ENCODE measurements around the gene APBA2.
A peak's percentile ranks its signal among the peaks of the same experiment; 100 is the strongest.

APBA2 gene

DNA sequence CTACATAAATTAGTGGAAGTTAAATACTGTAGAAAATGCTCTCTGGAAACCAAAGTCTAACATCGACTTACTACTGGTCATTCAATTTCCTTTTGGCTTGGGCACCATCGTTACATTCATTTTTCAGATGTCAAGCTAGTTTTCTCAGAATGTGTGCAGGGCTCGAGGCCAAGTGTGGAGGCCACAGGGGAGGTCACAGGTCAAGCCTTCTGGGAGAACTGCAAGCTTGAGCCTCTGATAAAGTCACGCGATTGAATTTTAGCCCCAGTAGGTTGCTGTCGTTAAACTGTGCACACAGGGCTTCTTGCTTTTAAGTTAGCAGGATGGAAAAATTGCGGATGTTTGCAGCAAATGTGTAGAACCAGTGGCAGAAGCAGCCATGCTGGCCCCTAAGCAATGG lies 182.2 kb downstream of the APBA2 start:
- DNase-seq, result no peak

DNA sequence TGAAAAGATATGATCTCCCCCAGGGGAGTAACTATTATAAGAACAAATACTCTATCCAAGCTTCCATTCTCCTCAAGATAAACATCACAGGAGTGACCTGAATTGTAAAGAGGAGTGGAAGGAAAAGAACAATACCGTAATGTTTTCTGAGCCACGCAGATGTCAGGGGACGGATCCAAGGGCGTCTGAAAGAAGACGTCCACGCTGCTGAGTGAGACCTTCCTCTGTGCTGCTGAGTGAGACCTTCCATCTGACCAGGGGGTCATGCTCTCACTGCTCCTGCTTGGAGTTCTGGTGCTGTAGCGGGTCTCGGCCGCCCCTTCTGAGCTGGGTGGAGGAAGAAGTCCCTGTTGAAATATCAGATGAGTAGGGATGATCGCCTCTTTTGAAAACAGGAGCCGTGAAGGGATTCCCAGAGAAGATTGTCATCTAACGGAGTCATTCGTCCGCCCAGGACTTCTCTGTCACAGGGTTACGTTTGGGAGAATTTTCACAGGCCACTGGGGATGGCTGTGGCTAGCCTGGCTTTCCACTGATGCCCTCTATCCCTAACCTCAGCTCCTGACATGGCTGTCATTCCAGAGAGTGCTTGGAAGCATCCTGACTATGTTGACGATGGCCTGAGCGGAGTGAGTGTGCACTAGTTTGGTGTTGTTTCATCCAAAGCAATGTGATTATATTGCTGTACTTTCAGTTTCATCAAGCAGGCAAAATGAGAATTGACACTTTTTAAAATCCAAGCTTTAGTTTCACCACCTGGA lies 184.9 kb downstream of the APBA2 start:
- no peak for DNase-seq

DNA sequence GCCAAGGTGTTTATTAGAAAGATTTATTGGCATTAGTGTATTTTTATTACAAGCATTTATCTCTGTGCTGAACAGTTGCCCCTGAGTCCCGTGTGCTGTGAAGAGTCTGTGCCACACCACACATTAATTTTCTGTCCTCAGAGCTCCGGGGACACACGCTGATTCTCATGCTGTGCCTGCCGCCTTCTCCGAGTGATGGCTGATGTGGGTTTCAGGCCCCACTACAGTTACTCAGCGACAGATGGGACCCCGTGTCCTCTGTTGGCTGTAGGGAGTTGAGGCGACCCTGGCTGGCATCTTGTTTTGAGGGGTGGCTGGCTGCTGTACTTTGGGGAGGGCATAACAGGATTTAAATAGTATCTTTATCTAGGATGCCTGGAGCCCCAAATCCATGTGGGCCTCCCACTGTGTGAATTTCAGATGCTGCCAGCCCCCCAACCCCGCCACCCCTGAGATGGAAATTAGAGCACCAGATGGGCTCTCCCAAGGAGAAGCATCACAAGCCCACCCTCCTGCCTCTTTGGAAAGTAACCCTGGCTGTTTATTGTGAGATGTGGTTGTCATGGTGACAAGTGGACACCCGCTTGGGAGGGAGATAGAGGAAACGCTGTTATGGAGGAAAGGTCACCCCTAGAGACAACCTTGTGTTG lies 185.6 kb downstream of the APBA2 start:
- DNase-seq, result no peak

DNA sequence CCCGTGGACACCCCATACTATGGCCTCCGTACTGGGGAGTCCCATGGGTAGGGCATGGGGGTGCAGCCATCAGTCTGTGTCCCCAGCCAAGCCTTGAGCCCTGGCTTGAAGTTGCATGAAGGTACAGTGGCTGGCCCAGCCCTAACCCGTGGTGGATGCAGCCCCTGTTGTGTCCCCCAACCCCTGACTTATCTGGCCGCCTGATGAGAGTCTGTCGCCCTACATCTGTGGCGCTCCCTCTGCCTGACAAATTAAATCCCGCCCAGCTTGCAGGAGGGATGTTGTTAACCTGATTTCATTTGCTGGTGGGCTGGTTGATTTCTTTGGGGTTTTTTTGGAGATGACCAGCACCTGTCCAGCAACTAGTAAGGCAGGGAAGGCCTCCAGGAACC lies 186.1 kb downstream of the APBA2 start:
- no peak for DNase-seq

DNA sequence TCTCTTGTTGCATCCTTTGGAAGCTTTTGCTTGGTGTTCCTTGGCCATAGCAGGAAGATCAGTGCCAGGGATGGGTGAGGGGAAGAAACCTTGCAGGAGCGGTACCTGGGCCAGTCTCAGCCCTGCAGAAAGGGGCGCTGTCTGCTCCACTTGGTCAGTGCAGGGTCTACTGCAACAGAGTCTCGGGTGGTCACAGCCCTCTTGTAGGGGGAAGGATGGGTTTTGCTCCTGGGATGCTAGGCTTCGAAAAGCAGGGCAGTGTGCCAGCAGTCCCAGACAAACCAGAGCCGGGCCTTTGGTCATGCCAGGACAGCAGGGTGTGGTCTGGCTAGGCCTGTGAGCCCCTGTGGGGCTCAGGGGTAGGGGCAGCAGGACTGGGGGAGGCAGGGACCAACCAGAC lies 186.7 kb downstream of the APBA2 start:
- no peak for DNase-seq

DNA sequence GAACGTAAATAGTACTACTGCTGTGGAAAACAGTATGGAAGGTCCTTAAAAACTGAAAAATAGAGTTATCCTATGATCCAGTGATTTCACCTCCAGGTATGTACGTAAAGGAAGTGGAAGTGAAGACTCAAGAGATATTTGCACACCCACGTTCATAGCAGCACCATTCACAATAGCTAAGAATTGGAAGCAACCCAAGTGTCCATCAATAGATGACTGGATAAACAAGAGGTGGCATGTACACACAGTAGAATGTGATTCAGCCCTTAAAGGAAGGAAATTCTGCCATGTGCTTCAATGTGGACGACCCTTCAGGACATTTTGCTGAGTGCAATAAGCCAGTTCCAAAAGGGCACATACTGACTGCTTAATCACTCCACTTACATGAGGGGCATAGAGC lies 188.3 kb downstream of the APBA2 start:
- no peak for DNase-seq

DNA sequence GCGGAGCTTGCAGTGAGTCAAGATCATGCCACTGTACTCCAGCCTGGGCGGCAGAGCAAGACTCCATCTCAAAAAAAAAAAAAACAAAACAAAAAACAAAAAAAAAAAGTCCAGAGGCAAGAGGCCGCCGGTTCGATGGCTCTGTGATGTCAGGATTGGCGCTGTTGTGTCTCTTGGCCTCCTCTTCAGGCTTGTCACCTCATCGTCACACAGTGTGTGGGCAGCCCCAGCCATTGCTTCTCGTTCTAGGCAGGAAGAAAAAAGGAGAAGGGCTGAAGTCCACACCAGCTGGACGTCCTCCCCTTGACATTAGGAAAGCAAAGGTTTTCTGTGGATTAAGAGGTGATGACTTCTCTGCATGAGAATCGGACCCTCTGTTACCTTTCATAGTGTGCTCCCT lies 192.8 kb downstream of the APBA2 start:
- DNase-seq, result no peak

DNA sequence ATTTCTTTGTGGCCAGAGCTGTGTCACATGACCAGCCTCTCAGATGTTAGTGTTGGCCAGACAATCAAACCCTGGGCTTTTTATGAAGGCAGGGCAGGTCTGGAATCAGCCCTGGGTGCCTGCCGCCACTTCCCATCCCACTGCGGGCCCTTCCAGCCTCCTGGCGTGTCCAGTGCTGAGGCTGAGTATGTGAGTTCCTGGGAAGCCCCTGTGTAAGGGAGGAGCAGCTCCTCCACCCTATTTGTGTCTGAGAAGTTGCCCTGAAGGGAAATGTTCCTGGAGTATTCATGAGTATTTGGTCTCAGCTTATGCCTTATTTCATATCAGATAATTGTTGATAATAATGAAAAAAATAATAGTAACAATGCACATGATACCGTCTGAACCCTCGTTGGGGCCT lies 193.7 kb downstream of the APBA2 start:
- DNase-seq, result no peak

DNA sequence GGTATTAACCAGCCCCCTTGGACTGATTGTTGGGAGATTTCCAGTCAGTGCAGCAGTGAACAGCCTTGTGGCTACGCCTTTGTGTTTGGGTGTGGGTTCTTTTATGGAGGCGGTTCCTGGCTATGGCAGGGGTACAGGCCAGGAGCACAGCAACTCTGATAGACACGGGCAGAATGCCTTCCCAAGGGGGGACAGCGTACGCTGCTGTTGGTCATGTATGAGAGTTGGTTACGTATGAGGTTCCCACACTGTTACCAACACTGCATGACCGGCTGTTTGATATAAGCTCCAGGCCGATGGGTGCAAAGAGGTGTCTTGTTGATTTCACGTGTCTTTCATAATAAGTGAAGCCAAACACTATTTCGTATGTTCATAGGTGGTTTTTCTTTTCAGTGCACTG lies 196.0 kb downstream of the APBA2 start:
- no peak for DNase-seq

DNA sequence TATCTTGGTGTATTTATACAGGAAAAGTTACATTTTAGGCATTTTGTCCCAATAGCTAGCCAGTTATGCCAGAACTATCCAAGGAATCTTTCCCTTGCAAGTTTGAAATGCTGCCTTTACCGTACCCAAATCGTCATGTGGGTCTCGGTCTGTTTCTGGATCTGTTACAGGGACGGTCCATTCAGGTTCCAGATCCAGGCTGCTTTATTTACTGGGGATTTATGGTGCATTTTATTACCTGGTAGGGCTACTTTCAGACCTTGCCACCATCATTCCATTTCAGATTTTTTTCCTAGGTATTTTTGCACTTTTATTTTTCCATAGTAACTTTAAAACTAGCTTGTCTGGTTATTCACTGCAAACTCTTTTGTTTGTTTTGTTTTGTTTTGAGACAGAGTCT lies 197.4 kb downstream of the APBA2 start:
- DNase-seq, result no peak

DNA sequence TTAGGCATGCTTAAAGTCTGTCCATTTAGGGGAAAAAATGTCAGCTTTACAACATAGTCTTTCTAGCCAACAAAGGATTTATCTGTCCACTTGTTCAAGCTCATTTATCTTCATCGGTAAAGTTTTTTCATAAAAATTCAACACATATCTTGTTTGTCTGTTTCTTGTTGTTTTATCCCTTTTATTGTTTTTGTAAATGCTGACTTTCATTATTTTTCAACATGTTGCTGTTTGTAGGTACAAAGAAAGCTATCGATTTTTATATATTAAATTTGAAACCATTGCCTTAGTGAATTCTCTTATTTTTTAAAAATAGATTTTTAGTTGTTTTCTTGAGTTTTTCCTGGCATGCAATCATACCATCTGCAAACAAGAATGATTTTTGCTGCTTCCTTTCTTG lies 198.1 kb downstream of the APBA2 start:
- DNase-seq, result no peak

DNA sequence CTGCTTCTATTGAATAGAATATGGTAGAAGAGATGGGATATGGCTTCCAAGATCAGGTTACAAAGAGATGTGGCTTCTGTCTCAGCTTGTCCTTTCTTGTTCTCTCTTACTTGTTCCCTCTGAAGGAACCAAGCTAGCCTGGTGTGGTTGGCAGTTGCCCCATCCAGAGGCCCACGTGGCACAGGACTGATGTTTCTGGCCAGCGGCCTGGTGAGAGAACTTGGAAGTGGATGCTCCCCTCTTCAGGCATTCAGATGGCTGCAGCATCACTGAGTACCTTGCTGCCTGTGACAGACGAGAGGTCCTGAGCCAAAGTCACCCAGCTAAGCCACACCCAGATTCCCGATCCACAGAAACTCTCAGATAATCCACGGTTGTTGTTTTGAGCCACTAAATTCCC lies 200.2 kb downstream of the APBA2 start:
- DNase-seq, result no peak

DNA sequence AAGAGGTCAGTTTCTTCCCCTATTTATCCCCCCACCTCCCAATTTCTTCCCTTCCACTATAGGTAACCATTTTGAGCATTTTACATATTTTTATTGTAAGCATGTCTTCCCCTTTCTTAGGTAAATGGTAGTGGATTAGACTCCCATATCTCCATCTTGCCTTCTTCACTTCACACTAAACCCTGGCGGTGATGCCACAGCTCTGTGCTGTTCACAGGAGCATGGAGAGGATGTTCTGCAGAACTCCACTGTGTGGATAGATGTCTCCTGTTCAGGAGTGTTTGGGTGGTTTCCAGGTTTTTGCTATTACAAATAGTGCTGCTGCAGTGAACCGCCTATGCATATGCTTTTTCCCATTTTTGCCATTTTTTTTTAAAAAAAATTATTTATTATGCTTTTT lies 201.1 kb downstream of the APBA2 start:
- DNase-seq, result no peak

DNA sequence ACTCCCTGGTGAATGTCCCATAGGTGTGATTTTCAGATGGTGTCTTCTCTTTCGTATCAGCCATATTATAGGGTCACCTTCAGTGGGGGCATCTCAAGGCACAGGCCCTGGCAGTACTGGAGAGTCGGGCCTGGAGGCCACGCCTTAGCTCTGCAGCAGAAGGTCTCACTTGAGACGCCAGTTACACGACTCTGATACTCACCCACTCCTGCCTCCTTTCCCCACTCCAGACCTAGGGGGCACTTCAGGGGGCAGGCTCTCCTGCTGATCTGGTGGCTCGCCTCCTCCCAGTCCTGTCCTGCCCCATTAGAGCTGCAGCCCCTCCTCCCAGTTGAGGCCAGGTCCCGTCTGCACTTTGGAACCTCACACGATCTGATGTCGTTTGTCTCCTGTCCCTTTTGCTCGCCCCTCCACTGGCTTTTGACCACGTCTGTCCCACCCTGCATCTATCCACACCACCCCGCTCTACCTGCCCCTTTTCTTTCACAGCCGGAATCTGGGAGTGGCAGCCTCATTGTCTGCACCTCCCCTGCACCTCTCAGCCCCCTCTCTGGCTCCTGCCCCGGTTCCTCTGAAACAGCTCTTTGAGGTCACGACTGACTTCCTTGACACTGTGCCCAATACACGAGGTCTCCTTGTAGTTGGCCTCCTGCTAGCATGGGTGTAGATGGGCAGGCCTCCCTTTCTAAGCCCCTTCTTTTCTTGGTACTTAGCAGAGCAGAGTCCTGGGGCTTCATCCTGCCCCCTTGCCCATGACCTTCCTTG lies 201.9 kb downstream of the APBA2 start:
- no peak for DNase-seq

DNA sequence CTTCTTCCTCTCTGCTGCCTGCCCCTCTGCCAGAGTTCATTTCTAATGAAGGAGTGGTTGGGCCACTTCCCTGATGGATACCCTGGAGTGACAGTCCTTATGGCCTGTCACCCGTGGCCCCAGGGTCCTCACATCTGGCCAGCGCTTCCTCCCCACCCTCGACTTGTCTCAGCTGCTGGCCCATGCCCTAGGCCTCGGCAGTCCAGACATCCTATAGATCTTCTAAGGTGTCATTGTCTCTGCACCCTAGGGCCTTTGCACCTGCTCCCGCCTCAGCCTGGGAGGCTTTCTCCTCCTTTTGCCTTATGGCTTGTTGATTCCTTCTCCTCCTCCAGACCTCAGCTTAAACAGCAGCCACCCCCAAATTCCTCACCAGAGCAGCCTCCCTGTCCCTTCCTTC lies 202.9 kb downstream of the APBA2 start:
- DNase-seq, result no peak

DNA sequence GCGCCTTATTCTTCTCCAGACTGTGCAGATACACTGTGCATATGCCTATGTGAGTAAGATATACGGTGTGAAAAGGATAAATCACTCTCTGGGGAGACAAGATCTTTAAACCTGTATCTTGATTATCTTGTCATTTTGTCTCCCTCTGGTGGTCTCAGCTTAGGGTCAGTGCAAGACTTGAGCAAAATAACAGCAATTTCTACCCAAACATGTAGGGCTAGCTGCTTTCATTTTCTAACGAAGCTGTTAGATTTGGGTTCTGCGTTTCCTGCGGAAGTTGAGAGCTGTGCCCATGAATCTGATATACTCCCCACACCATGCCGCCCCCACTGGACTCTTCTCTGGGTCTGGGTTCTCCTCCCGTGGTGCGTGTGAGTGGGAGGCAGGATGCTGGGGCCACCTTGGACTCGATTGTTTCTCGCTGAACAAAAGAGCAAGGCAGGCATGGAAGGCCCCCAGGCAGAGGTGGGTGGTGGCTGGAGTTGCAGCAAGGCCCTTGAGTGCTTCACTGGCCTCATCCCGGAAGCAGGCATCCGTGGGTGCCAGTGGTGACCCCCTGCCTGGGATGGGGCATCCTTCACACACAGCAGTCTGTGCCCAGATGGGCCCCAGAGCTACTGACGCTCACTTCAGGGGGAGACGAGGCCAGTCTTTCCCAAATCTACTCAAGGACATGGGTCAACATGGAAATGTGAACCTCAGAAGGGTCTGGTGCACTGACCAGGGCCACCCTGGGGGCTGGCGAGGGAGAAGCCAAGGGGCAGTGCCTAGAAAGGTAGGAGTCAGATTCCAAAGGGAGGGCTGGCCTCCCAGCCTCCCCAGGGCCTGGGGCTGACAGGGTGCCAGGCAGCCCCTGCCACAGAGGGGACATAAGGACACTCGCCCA lies 204.2 kb downstream of the APBA2 start:
- DNase-seq, result no peak

DNA sequence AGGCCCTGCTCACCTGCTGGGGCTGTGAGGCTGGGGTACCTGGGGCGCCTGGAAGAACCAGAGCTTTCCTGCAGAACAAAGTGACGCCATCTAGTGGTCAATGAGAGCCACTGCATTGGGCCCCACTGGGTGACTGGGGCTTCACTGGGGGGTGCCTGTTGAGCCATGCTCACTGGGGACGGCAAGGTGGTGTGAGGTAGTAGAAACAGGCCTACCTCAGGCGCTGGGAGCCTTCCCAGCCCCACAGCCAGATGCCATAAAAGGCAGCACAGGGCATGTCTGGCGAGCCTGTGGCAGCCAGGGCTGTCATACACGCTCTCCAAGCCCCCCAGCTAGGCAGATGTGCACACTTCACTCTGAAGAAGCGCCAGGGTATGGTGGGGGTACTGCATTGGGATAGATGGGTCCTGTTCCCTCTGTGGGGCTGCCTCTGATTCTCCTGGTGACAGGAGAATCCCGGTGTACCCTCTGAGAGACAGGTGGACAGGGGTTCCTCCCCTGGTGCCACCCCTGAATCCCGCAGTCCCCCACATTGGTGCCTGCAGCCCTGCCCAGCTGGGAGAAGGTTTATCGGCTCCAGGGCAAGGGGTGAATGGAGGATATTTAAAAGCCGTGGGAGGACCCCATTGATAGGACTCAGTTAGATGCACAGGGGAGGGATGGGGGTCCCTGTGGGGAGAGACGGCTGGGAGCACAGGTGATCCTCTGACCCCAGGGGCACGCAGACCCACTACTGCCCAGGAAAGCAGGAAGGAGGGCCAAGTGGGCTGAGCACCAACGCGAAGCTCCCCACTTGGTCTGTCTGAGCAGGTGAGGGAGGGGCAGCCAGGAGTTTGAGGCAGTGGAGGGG lies 205.1 kb downstream of the APBA2 start:
- peak; percentile 53 for DNase-seq

DNA sequence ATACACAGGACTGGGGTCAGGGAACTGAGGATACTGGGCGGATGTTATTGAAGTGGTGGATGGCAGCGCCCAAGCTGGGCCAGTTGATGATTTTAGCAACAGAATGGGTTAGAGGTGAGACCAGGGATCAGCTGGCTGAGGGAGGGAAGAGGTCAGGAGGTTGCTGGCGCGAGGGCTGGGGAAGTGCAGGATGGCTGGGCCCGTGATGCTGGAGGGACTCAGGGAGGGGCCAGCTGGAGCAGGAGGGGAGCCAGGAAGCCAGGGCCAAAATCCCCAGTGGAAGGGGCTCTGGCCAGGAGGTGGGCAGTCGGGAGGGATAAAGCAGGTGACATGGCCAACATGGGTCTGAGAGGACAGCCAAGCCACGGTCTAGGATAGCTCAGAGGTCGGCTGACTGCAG lies 205.9 kb downstream of the APBA2 start:
- DNase-seq, result no peak

DNA sequence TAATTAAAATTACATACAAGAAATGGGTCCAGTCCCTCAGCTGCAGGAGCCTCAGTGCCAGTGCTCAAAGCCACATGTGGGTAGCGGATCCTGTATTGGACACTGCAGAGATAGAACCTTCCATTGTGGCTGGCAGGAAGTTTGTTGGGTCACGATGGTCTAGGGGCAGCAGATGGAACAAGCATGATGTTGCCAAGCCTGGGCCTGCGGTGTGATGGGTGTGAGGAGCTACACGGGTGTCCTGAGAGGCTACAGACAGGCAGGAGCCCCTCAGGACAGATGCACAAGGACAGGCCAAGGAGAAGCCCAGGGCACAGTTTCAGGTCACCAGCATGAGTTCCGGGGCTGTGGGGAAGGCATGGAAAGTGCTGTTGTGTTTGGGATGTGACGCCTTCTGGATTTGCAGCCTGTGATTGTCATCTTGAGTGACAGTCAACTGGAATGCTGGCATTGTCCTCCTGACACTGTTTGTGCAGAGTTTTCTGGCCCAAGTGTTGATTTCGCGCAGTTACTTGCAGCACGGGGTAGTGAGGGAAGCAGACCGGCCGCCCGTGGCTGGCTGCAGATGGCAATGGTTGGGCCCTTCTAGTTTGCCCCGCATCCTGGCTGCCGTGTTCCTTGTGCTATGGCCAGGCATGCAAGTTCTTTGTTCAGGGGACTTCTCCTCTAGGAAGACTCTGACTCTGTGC lies 206.7 kb downstream of the APBA2 start:
- DNase-seq, result no peak

DNA sequence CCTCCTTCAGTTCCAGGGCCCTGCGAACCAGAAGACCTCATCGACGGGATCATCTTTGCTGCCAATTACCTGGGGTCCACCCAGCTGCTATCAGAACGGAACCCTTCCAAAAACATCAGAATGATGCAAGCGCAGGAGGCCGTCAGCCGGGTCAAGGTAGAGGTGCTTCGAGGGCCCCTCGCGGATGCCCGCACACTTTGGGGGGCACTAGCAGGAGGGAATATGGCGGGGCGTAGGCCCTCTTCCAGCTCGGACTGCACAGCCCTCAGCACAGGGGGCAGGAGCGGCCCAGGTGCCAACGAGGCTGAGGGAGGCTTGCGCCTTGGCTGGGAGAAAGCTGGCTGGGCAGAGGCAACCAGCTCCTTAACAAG lies 207.3 kb downstream of the APBA2 start:
- DNase-seq, result no peak

DNA sequence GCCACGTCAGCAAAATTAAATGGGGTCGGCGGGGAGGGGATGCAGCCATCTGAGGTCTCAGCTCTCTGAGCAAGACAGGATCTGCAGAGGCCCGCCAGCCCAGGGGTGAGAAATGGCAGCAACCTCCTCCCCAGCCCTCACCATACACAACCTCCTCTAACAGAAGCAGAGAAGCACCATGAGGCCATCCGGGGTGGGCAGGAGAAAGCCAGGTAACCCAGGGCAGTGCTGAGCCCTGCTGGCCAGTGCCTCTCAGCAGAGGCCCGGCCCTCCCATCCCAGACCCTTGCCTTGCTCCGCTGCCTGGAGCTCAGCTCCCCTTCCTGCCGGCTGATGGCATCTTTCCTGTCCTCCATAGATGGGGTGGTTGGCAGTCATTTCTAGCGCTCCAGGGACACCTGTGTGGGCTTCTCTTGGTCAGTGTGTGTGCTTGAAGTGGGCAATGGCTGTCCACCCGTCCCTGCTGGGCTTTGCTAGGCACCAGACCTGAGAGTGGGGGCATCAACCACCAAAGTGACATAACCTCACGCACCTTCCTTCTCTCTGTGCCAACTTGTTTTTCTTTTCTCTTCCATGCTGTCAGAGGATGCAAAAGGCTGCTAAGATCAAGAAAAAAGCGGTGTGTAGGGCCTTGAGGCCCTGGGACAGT lies 208.0 kb downstream of the APBA2 start:
- no peak for DNase-seq
